Fibroblast of lung (primary cell): ENCODE measurements around the gene ZNF543.

Experiments used
- EZH2 ChIP-seq: IDR thresholded peaks from 2 replicates; pipeline ENCODE4 v1.5.1; 2012; ENCODE audit warnings: low read length, control low read depth, mild to moderate bottlenecking; ENCODE audit errors: missing control alignments
- TF ChIP-seq, protein P1 (sequence below), 2 donors: IDR thresholded peaks in 1 of 2; conservative IDR thresholded peaks in 1 of 2; 1 replicate in 1 of 2; 2 replicates in 1 of 2; pipeline ENCODE4 v1.5.1; 2011 to 2012; ENCODE audit warnings: low read length in 2 of 2, control low read depth in 1 of 2, inconsistent platforms in 1 of 2, low read depth in 1 of 2, mild to moderate bottlenecking in 1 of 2

DNA sequence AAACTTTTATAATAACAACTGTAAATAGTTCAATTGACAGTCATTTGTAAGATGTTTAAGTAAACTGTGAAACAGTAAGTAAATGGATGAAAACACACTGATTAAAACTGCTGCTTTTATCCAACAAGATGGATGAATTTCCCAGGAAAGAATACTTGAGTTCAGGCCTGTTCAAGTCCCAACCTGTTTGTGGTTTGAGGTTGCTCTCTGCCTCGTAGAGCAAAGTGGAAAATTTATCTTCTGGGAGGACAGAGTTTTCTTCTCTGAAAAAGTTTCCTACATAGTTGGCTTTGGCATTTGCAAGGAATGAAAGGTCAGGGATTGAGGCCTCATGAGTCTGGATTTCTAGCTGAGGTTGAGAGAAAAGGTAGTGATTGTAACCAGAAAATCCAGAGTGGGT, 15.2 kb upstream of the ZNF543 start:
- TF ChIP-seq, protein P1, sequence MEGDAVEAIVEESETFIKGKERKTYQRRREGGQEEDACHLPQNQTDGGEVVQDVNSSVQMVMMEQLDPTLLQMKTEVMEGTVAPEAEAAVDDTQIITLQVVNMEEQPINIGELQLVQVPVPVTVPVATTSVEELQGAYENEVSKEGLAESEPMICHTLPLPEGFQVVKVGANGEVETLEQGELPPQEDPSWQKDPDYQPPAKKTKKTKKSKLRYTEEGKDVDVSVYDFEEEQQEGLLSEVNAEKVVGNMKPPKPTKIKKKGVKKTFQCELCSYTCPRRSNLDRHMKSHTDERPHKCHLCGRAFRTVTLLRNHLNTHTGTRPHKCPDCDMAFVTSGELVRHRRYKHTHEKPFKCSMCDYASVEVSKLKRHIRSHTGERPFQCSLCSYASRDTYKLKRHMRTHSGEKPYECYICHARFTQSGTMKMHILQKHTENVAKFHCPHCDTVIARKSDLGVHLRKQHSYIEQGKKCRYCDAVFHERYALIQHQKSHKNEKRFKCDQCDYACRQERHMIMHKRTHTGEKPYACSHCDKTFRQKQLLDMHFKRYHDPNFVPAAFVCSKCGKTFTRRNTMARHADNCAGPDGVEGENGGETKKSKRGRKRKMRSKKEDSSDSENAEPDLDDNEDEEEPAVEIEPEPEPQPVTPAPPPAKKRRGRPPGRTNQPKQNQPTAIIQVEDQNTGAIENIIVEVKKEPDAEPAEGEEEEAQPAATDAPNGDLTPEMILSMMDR (conservative IDR thresholded peaks at IDR 0.05 in 1 of 2, IDR thresholded peaks at IDR 0.05 in 1 of 2; ENCODE audit: low read depth in 1 of 2, low read length in 2 of 2): no peak
- no peak for TF ChIP-seq EZH2
